VCaP (cell line): Measurements from ENCODE around the gene RAVER1.

ENCODE experiments used
- H3K27ac ChIP-seq: fragments of 450-650 bp; 2 replicates; pipeline ENCODE4 v1.5.1; 2017
- TF ChIP-seq, protein P1 (sequence below): fragments of 450-650 bp; conservative IDR thresholded peaks from 2 replicates; pipeline ENCODE4 v1.5.1; 2017; ENCODE audit warnings: mild to moderate bottlenecking, moderate library complexity

The RAVER1 gene

DNA sequence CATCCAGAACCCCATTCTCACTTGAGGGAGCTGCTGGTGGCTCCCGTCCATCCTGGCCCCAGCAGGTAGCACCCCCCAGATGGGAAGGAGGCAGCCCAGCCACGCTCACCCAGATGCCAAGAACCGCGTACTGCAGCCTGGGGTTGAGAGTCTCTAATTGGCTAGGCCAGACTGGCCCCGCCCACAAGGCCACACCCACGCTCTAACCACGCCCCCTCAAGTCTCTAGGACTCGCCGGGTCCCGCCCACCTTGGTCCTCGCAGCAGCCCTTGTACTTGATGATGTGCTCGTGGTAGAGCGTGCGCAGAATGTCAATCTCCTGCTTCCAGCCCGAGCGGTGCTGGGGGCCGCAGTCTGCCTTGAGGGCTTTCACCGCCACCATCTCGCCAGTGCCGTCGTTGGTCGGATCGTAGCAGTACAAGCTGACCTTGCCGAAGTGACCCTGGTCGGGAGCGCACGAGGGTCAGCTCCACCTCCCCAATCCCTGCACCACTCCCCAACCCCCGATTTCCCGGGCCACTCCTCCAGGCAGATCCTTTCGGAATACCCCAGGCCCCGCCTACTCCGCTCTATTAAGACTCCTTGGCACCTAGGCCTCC lies 20.6 kb upstream of the RAVER1 start:
- H3K27ac ChIP-seq = no peak overlapping the region
- TF ChIP-seq, protein P1, sequence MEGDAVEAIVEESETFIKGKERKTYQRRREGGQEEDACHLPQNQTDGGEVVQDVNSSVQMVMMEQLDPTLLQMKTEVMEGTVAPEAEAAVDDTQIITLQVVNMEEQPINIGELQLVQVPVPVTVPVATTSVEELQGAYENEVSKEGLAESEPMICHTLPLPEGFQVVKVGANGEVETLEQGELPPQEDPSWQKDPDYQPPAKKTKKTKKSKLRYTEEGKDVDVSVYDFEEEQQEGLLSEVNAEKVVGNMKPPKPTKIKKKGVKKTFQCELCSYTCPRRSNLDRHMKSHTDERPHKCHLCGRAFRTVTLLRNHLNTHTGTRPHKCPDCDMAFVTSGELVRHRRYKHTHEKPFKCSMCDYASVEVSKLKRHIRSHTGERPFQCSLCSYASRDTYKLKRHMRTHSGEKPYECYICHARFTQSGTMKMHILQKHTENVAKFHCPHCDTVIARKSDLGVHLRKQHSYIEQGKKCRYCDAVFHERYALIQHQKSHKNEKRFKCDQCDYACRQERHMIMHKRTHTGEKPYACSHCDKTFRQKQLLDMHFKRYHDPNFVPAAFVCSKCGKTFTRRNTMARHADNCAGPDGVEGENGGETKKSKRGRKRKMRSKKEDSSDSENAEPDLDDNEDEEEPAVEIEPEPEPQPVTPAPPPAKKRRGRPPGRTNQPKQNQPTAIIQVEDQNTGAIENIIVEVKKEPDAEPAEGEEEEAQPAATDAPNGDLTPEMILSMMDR = no peak

GRCh38 chr19:10352764-10353671 lies 19.7 kb upstream of the RAVER1 start:
- TF ChIP-seq, protein P1 = no peak
- H3K27ac ChIP-seq = no peak overlapping the region

DNA sequence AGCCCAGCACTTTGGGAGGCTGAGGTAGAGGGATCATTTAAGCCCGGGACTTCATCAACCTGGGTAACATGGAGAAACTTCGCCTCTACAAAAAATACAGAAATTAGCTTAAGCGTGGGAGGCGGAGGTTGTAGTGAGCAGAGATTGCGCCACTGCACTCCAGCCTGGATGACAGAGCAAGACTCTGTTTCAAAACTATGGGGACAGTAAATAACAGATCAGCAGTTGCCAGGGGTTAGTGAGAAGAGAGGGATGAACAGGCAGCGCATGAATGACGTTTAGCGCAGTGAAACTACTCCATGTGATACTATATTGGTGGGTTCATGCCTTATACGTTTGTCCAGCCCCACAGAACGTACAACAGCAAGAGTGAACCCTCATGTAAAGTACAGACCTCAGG lies 13.2 kb upstream of the RAVER1 start:
- TF ChIP-seq, protein P1 = no peak
- no peak overlapping the region for H3K27ac ChIP-seq

- TF ChIP-seq, protein P1 = no peak
- no peak overlapping the region for H3K27ac ChIP-seq
Observed at GRCh38 chr19:10344780-10345179, 11.5 kb upstream of the RAVER1 start.

DNA sequence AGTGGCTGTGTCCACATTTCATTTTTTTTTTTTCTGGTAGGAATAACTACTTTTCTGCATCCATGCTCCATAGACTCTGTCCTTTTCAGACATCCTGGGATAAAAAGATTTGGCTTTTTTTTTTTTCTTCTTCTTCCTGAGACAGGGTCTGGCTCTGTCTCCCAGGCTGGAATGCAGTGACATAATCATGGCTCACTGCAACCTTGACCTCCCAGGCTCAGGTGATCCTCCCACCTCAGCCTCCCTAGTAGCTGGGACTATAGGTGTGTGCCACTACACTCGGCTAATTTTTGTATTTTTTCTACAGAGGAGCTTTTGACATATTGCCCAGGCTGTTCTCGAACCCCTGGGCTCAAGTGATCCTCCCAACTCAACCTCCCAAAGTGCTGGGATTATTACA lies 10.2 kb upstream of the RAVER1 start:
- no peak overlapping the region for H3K27ac ChIP-seq
- TF ChIP-seq, protein P1 = no peak

DNA sequence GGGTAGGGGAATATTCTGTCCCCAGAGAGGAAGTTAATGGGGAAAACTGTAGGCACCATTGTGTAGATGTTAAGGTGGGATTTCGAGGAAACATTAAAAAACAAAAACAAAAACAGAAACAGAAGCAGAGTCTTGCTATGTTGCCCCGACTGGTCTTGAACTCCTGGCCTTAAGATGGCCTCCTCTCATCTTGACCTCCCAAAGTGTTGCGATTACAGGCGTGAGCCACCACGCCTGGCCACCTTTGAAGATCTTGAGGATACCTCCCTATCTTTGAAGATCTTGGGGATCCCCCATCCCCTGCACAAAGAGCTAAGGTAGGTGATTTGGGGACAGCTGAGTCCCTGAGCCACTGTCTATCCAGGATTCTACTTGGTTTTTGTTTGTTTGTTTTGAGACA lies 6.6 kb upstream of the RAVER1 start:
- no peak overlapping the region for H3K27ac ChIP-seq
- TF ChIP-seq, protein P1 = no peak

DNA sequence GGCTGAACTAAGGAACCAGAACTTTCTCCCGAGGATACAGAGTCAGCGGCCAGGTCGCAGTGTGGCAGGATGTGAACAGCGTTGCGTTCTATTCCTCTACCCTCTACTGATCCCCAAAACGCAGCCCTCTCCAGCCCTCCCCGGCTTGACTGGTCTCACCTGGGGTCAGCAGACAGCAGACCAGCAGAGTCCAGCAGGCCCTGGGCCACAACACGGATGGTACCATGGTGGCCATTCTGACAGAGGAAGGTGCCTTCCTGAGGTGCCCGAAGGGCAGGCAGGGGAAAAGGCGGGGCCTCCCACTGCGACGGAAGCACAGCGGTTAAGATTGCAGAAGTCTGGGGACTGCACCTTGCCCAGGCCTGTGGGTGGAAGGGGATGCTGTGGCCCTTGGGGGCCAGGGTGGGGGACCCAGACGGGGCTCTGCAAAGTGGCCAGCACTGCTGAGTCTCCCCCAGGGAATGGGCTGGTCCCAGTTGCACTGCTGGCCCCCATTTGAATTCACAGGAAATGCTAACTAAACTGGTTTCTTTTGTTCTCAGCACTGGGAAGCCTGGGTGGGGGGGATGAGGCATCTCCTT lies 6.1 kb upstream of the RAVER1 start, which contains the start of gene ICAM3:
Gene ICAM3, minus strand, starts transcription at position 245 of the 581 bp plus-strand sequence. Its CDS starts 10 bp downstream, at position 235.
- TF ChIP-seq, protein P1 = no peak
- no peak within 1 kb of the TSS for H3K27ac ChIP-seq
